A549 (cell line): ENCODE measurements around the gene LCE5A.

Source experiments
- ELK1 ChIP-seq: fragments of 150-350 bp; IDR thresholded peaks from 2 replicates; pipeline ENCODE4 v1.6.1; 2014; ENCODE audit warnings: low read depth, mild to moderate bottlenecking, low read length
- EP300 ChIP-seq, 2 experiments: fragments of >200 bp; sonication (Bioruptor Twin); formaldehyde crosslinking; IDR thresholded peaks; 2 replicates in 1 of 2; 3 replicates in 1 of 2; pipeline ENCODE4 v1.6.1; 2016 to 2017
- MAFK ChIP-seq: fragments of 450-650 bp; IDR thresholded peaks from 2 replicates; pipeline ENCODE4 v1.6.1; 2014; ENCODE audit not compliant: partially characterized antibody
- PHF8 ChIP-seq: fragments of 200-600 bp; sonication (generic); IDR thresholded peaks from 2 replicates; pipeline ENCODE4 v1.6.1; 2016; ENCODE audit warnings: low read depth, mild to moderate bottlenecking, antibody characterized with exemption, moderate library complexity, borderline replicate concordance
- POLR2A ChIP-seq: IDR thresholded peaks from 2 replicates; pipeline ENCODE4 v1.6.1; 2012; ENCODE audit warnings: mild to moderate bottlenecking, low read length
- POLR2AphosphoS2 ChIP-seq: conservative IDR thresholded peaks from 2 replicates; pipeline ENCODE4 v1.6.1; 2012; ENCODE audit warnings: low read length, improper control_type of control experiment, inconsistent platforms
- REST ChIP-seq: fragments of 200-600 bp; sonication (generic); IDR thresholded peaks from 2 replicates; pipeline ENCODE4 v1.6.1; 2016; ENCODE audit warnings: antibody characterized with exemption, mild to moderate bottlenecking, moderate library complexity
- TF ChIP-seq, protein P1 (sequence below): IDR thresholded peaks from 2 replicates; pipeline ENCODE4 v1.6.1; 2012
- TF ChIP-seq, protein P2 (sequence below): fragments of >200 bp; sonication (Bioruptor Twin); formaldehyde crosslinking; IDR thresholded peaks from 3 replicates; pipeline ENCODE4 v1.5.1; 2016
- TF ChIP-seq, protein P3 (sequence below): IDR thresholded peaks from 2 replicates; pipeline ENCODE4 v1.6.1; 2012; ENCODE audit warnings: low read depth, borderline replicate concordance

DNA sequence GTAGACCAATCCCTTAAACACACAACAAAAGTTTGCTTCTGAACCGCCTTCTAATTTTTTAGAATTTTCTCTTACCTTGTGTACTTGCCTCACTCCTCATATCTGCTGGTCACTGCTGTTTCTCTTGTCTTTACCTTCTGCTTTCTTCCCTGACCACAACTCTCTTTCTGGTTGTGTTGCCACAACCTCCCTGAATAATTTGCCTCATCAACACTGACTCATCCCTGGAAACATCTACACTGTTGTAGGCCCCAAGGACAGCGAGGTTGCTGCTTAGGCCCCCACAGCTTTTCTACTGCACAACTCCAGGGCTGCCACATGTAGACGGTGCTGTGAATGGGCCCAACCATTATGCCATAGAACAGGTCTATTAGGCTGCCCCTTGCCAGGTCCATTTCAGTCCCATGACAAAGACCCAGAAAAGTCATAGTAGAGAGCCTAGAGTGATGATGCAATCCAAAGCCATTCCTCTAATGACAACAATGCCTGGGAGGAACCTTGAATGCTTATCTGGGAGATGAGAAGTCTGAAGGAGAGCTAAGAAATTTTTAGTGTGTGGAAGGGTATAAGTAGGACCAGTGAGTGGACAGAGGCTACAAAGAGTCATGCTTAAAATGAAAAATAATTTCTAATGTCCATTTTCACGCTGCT is 36.6 kb upstream of the LCE5A start:
- no peak for TF ChIP-seq ELK1
- no peak for TF ChIP-seq REST
- TF ChIP-seq, protein P1, sequence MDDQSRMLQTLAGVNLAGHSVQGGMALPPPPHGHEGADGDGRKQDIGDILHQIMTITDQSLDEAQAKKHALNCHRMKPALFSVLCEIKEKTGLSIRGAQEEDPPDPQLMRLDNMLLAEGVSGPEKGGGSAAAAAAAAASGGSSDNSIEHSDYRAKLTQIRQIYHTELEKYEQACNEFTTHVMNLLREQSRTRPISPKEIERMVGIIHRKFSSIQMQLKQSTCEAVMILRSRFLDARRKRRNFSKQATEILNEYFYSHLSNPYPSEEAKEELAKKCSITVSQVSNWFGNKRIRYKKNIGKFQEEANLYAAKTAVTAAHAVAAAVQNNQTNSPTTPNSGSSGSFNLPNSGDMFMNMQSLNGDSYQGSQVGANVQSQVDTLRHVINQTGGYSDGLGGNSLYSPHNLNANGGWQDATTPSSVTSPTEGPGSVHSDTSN, result no peak
- TF ChIP-seq MAFK, result no peak
- TF ChIP-seq, protein P2, sequence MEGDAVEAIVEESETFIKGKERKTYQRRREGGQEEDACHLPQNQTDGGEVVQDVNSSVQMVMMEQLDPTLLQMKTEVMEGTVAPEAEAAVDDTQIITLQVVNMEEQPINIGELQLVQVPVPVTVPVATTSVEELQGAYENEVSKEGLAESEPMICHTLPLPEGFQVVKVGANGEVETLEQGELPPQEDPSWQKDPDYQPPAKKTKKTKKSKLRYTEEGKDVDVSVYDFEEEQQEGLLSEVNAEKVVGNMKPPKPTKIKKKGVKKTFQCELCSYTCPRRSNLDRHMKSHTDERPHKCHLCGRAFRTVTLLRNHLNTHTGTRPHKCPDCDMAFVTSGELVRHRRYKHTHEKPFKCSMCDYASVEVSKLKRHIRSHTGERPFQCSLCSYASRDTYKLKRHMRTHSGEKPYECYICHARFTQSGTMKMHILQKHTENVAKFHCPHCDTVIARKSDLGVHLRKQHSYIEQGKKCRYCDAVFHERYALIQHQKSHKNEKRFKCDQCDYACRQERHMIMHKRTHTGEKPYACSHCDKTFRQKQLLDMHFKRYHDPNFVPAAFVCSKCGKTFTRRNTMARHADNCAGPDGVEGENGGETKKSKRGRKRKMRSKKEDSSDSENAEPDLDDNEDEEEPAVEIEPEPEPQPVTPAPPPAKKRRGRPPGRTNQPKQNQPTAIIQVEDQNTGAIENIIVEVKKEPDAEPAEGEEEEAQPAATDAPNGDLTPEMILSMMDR, result no peak
- no peak for TF ChIP-seq PHF8
- TF ChIP-seq POLR2AphosphoS2, result no peak
- no peak for TF ChIP-seq POLR2A
- TF ChIP-seq EP300 (IDR thresholded peaks at IDR 0.05), result no peak
- TF ChIP-seq, protein P3, sequence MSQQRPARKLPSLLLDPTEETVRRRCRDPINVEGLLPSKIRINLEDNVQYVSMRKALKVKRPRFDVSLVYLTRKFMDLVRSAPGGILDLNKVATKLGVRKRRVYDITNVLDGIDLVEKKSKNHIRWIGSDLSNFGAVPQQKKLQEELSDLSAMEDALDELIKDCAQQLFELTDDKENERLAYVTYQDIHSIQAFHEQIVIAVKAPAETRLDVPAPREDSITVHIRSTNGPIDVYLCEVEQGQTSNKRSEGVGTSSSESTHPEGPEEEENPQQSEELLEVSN, result no peak
